Measurements from ENCODE around the gene OAT. TPM values are rescaled to one million over a fixed set of nuclear protein-coding genes. Genes with fewer than 3 reads are reported as not detected.

OAT gene
- total RNA-seq, 6 experiments from 2014 or later: 126 to 158 (median 137) TPM

- TF ChIP-seq, protein P1, sequence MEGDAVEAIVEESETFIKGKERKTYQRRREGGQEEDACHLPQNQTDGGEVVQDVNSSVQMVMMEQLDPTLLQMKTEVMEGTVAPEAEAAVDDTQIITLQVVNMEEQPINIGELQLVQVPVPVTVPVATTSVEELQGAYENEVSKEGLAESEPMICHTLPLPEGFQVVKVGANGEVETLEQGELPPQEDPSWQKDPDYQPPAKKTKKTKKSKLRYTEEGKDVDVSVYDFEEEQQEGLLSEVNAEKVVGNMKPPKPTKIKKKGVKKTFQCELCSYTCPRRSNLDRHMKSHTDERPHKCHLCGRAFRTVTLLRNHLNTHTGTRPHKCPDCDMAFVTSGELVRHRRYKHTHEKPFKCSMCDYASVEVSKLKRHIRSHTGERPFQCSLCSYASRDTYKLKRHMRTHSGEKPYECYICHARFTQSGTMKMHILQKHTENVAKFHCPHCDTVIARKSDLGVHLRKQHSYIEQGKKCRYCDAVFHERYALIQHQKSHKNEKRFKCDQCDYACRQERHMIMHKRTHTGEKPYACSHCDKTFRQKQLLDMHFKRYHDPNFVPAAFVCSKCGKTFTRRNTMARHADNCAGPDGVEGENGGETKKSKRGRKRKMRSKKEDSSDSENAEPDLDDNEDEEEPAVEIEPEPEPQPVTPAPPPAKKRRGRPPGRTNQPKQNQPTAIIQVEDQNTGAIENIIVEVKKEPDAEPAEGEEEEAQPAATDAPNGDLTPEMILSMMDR (IDR thresholded peaks at IDR 0.05): no peak
- H3K27me3 Mint-ChIP-seq (ENCODE audit: insufficient read depth): peaks cover 4% of the 10 kb centered on the region; the same call in 1 of the 2 replicates
- no peak for DNase-seq
- H3K4me1 Mint-ChIP-seq (ENCODE audit: low read depth): peaks cover 6% of the 10 kb centered on the region
- no peaks in the 10 kb centered on the region for H3K9me3 Mint-ChIP-seq
- no peak overlapping the region for H3K4me3 Mint-ChIP-seq
- no peaks in the 10 kb centered on the region for H3K36me3 Mint-ChIP-seq (ENCODE audit: low read depth)
- no peak overlapping the region for H3K27ac Mint-ChIP-seq
Measured at GRCh38 chr10:124464028-124464965, 45.6 kb upstream of the OAT start.

GRCh38 chr10:124462348-124462695 lies 43.6 kb upstream of the OAT start:
- Mint-ChIP-seq H3K9me3 (no peaks in the 10 kb centered on the region), H3K4me3 (peak overlapping the region; percentile 88), H3K27ac (no peak overlapping the region), H3K27me3 (ENCODE audit: insufficient read depth) (peaks cover 10% of the 10 kb centered on the region), H3K36me3 (ENCODE audit: low read depth) (no peaks in the 10 kb centered on the region), H3K4me1 (ENCODE audit: low read depth) (peaks cover 6% of the 10 kb centered on the region)
- DNase-seq: no peak
- TF ChIP-seq, protein P1 (IDR thresholded peaks at IDR 0.05): no peak

DNA sequence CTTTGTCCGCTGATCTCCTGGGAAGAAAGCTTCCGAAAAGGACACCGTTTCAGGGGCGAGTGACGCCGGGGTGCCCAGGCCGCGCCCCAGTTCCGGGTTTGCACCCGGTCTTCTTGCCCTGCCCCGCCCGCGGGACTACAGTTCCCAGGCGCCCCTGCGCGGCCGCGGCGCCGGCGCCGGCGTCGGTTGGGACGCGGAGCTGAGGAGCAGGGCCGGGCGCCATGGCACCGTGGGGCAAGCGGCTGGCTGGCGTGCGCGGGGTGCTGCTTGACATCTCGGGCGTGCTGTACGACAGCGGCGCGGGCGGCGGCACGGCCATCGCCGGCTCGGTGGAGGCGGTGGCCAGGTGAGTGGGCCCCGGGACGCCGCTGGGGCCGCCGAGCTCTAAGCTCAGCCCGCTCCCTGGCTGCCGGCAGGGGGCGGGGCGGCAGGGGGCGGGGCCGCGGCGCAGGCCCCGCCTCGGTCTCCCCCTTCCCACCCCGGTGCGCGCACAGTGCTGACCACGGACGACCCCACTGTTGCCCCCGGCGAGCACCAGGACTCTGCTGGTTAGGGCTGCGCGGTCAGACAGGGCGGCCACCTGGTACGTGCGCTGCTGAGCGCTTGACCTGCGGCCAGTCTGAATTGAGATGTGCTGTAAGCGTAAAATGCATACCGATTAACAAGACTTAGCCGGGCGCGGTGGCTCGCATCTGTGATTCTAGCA lies 43.1 kb upstream of the OAT start, which contains the start of gene LHPP:
Gene LHPP, plus strand, starts transcription at position 182 of the 706 bp plus-strand sequence. Its CDS starts 40 bp downstream, at position 222.
- H3K27ac Mint-ChIP-seq: peak within 1 kb of the TSS; percentile 79
- no peaks in the 10 kb centered on the region for H3K36me3 Mint-ChIP-seq (ENCODE audit: low read depth)
- TF ChIP-seq, protein P1 (IDR thresholded peaks at IDR 0.05): peak; percentile 80
- H3K4me1 Mint-ChIP-seq (ENCODE audit: low read depth): peaks cover 6% of the 10 kb centered on the region
- peak within 1 kb of the TSS; percentile 88 for H3K4me3 Mint-ChIP-seq
- peak; percentile 59 for DNase-seq
- H3K9me3 Mint-ChIP-seq: no peaks in the 10 kb centered on the region
- H3K27me3 Mint-ChIP-seq (ENCODE audit: insufficient read depth): peaks cover 10% of the 10 kb centered on the region

- TF ChIP-seq, protein P1 (IDR thresholded peaks at IDR 0.05): no peak
- H3K36me3 Mint-ChIP-seq (ENCODE audit: low read depth): no peaks in the 10 kb centered on the region
- peaks cover 6% of the 10 kb centered on the region for H3K4me1 Mint-ChIP-seq (ENCODE audit: low read depth)
- DNase-seq: no peak
- no peak overlapping the region for H3K4me3 Mint-ChIP-seq
- peaks cover 17% of the 10 kb centered on the region for H3K27me3 Mint-ChIP-seq (ENCODE audit: insufficient read depth)
- H3K9me3 Mint-ChIP-seq: no peaks in the 10 kb centered on the region
- H3K27ac Mint-ChIP-seq: no peak overlapping the region
Measured at GRCh38 chr10:124460144-124460543, 41.4 kb upstream of the OAT start.

- no peaks in the 10 kb centered on the region for H3K36me3 Mint-ChIP-seq (ENCODE audit: low read depth)
- H3K27me3 Mint-ChIP-seq (ENCODE audit: insufficient read depth): peaks cover 23% of the 10 kb centered on the region
- H3K9me3 Mint-ChIP-seq: no peaks in the 10 kb centered on the region
- TF ChIP-seq, protein P1 (IDR thresholded peaks at IDR 0.05): no peak
- DNase-seq: no peak
- H3K4me1 Mint-ChIP-seq (ENCODE audit: low read depth): peaks cover 6% of the 10 kb centered on the region
- H3K27ac Mint-ChIP-seq: no peak overlapping the region
- H3K4me3 Mint-ChIP-seq: no peak overlapping the region
Measured at GRCh38 chr10:124459395-124459794, 40.7 kb upstream of the OAT start.

Data from HFFc6 (cell line).